ENCODE data around the gene TNFRSF1B. TPM values are rescaled to one million over a fixed set of nuclear protein-coding genes. Genes with fewer than 3 reads are reported as not detected.
A peak's percentile ranks its signal among the peaks of the same experiment; 100 is the strongest.

Gene TNFRSF1B
- total and polyA plus RNA-seq, 9 of the 15 experiments (the other 6 are each of a cell fraction or from before 2014, with no cell fraction given) = 8.8 to 91.3 (median 36.0) TPM

GRCh38 chr1:12229835-12230548, 63.2 kb downstream of the TNFRSF1B start, which contains the start of gene VPS13D (continued):
- TF ChIP-seq, protein P1, sequence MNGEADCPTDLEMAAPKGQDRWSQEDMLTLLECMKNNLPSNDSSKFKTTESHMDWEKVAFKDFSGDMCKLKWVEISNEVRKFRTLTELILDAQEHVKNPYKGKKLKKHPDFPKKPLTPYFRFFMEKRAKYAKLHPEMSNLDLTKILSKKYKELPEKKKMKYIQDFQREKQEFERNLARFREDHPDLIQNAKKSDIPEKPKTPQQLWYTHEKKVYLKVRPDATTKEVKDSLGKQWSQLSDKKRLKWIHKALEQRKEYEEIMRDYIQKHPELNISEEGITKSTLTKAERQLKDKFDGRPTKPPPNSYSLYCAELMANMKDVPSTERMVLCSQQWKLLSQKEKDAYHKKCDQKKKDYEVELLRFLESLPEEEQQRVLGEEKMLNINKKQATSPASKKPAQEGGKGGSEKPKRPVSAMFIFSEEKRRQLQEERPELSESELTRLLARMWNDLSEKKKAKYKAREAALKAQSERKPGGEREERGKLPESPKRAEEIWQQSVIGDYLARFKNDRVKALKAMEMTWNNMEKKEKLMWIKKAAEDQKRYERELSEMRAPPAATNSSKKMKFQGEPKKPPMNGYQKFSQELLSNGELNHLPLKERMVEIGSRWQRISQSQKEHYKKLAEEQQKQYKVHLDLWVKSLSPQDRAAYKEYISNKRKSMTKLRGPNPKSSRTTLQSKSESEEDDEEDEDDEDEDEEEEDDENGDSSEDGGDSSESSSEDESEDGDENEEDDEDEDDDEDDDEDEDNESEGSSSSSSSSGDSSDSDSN (IDR thresholded peaks at IDR 0.05; ENCODE audit: borderline replicate concordance in 1 of 2, low read depth in 2 of 2, low read length in 2 of 2) = peak in 1 of 2 experiments; percentile 65; a peak in 1 of 4 replicates
- TF ChIP-seq ZNF282 (CRISPR knock-in tag; IDR thresholded peaks at IDR 0.05) = 0 out of 2 replicates have a peak, but pooled peaks have one; percentile 25
- no peak for TF ChIP-seq SLC30A9 (CRISPR knock-in tag; IDR thresholded peaks at IDR 0.05)
- TF ChIP-seq ZNF316 (IDR thresholded peaks at IDR 0.05) = no peak
- TF ChIP-seq, protein P2, sequence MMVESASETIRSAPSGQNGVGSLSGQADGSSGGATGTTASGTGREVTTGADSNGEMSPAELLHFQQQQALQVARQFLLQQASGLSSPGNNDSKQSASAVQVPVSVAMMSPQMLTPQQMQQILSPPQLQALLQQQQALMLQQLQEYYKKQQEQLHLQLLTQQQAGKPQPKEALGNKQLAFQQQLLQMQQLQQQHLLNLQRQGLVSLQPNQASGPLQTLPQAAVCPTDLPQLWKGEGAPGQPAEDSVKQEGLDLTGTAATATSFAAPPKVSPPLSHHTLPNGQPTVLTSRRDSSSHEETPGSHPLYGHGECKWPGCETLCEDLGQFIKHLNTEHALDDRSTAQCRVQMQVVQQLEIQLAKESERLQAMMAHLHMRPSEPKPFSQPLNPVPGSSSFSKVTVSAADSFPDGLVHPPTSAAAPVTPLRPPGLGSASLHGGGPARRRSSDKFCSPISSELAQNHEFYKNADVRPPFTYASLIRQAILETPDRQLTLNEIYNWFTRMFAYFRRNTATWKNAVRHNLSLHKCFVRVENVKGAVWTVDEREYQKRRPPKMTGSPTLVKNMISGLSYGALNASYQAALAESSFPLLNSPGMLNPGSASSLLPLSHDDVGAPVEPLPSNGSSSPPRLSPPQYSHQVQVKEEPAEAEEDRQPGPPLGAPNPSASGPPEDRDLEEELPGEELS (CRISPR knock-in tag; IDR thresholded peaks at IDR 0.05; ENCODE audit: borderline replicate concordance) = no peak
- TF ChIP-seq, protein P3, sequence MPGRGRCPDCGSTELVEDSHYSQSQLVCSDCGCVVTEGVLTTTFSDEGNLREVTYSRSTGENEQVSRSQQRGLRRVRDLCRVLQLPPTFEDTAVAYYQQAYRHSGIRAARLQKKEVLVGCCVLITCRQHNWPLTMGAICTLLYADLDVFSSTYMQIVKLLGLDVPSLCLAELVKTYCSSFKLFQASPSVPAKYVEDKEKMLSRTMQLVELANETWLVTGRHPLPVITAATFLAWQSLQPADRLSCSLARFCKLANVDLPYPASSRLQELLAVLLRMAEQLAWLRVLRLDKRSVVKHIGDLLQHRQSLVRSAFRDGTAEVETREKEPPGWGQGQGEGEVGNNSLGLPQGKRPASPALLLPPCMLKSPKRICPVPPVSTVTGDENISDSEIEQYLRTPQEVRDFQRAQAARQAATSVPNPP (IDR thresholded peaks at IDR 0.05; ENCODE audit: borderline replicate concordance, insufficient read depth, insufficient read length) = no peak
- TF ChIP-seq MXI1 (IDR thresholded peaks at IDR 0.05; ENCODE audit: low read depth, low read length) = no peak
- TF ChIP-seq SP1 (CRISPR knock-in tag; IDR thresholded peaks at IDR 0.05) = no peak
- no peak for TF ChIP-seq ZFP1 (CRISPR knock-in tag; IDR thresholded peaks at IDR 0.05)
- TF ChIP-seq NCOR1 (IDR thresholded peaks at IDR 0.05) = no peak
- TF ChIP-seq MYNN (IDR thresholded peaks at IDR 0.05) = no peak
- no peak for TF ChIP-seq MYNN (CRISPR knock-in tag; IDR thresholded peaks at IDR 0.05)
- TF ChIP-seq ARID2 (IDR thresholded peaks at IDR 0.05) = no peak
- TF ChIP-seq VEZF1 (CRISPR knock-in tag; IDR thresholded peaks at IDR 0.05) = peak; percentile 71
- no peak for TF ChIP-seq TRIM24 (IDR thresholded peaks at IDR 0.05)
- TF ChIP-seq ZNF778 (CRISPR knock-in tag; IDR thresholded peaks at IDR 0.05) = no peak
- peak; percentile 69; the same call in 1 of the 2 replicates for TF ChIP-seq ERF (CRISPR knock-in tag; IDR thresholded peaks at IDR 0.05)
- TF ChIP-seq CBFA2T2 (conservative IDR thresholded peaks at IDR 0.05) = 0 out of 2 replicates have a peak, but pooled peaks have one; percentile 13
- peak; percentile 97 to 99 (median 99) for TF ChIP-seq CTCF (IDR thresholded peaks at IDR 0.05 in 2 of 3, conservative IDR thresholded peaks at IDR 0.05 in 1 of 3; ENCODE audit: insufficient read depth in 2 of 3, low read depth in 1 of 3, low read length in 3 of 3)
- peak; percentile 63; the same call in 1 of the 2 replicates for TF ChIP-seq ATF1 (CRISPR knock-in tag; IDR thresholded peaks at IDR 0.05)
- peak; percentile 68 for TF ChIP-seq ATF1 (tag; IDR thresholded peaks at IDR 0.05)
